ENCODE measurements around the gene JARID2.

GRCh38 chr6:15427331-15428070, 181.6 kb downstream of the JARID2 start:
- TF ChIP-seq CTCF (IDR thresholded peaks at IDR 0.05 in 2 of 3, conservative IDR thresholded peaks at IDR 0.05 in 1 of 3; ENCODE audit: insufficient read depth in 2 of 3, low read depth in 1 of 3, low read length in 3 of 3) (no peak), HMGXB4 (CRISPR knock-in tag; IDR thresholded peaks at IDR 0.05) (no peak), KAT2B (IDR thresholded peaks at IDR 0.05; ENCODE audit: low read depth, low read length) (no peak), ZNF24 (IDR thresholded peaks at IDR 0.05) (no peak), NR2C2 (CRISPR knock-in tag; IDR thresholded peaks at IDR 0.05) (no peak), NR2C2 (tag; IDR thresholded peaks at IDR 0.05) (no peak), ZBED1 (IDR thresholded peaks at IDR 0.05) (no peak), BACH1 (tag; IDR thresholded peaks at IDR 0.05) (no peak), EZH2 (IDR thresholded peaks at IDR 0.05; ENCODE audit: borderline replicate concordance, low read depth, low read length) (no peak)
- TF ChIP-seq, protein P1, sequence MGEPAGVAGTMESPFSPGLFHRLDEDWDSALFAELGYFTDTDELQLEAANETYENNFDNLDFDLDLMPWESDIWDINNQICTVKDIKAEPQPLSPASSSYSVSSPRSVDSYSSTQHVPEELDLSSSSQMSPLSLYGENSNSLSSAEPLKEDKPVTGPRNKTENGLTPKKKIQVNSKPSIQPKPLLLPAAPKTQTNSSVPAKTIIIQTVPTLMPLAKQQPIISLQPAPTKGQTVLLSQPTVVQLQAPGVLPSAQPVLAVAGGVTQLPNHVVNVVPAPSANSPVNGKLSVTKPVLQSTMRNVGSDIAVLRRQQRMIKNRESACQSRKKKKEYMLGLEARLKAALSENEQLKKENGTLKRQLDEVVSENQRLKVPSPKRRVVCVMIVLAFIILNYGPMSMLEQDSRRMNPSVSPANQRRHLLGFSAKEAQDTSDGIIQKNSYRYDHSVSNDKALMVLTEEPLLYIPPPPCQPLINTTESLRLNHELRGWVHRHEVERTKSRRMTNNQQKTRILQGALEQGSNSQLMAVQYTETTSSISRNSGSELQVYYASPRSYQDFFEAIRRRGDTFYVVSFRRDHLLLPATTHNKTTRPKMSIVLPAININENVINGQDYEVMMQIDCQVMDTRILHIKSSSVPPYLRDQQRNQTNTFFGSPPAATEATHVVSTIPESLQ (CRISPR knock-in tag; IDR thresholded peaks at IDR 0.05), result no peak
- TF ChIP-seq, protein P2, sequence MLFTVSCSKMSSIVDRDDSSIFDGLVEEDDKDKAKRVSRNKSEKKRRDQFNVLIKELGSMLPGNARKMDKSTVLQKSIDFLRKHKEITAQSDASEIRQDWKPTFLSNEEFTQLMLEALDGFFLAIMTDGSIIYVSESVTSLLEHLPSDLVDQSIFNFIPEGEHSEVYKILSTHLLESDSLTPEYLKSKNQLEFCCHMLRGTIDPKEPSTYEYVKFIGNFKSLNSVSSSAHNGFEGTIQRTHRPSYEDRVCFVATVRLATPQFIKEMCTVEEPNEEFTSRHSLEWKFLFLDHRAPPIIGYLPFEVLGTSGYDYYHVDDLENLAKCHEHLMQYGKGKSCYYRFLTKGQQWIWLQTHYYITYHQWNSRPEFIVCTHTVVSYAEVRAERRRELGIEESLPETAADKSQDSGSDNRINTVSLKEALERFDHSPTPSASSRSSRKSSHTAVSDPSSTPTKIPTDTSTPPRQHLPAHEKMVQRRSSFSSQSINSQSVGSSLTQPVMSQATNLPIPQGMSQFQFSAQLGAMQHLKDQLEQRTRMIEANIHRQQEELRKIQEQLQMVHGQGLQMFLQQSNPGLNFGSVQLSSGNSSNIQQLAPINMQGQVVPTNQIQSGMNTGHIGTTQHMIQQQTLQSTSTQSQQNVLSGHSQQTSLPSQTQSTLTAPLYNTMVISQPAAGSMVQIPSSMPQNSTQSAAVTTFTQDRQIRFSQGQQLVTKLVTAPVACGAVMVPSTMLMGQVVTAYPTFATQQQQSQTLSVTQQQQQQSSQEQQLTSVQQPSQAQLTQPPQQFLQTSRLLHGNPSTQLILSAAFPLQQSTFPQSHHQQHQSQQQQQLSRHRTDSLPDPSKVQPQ (CRISPR knock-in tag; IDR thresholded peaks at IDR 0.05; ENCODE audit: borderline replicate concordance), result no peak

Data from K562 (cell line).